ENCODE results near the gene RBM28.

The RBM28 gene

DNA sequence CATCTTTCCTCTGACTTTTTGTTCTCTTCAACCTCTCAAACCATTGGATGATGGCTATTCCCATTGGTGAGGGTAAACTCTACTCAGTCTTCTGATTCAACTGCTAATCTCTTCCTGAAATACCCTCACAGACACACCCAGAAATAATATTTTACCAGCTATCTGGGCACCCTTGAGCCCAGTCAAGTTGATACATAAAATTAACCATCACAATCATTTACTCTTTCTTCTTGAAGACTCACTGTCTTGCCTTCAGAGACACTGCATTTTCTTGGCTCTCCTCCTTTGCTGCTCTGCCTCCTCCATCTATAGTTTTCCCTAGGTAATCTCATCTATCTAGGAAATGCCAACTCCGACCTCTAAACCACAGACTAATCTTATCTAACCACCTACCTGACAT is 30.3 kb upstream of the RBM28 start:
- Histone ChIP-seq H3K4me3 (ENCODE audit: low read depth, low read length) (no peak overlapping the region), H3K36me3 (ENCODE audit: control insufficient read depth in 2 of 2, insufficient read depth in 1 of 2, low read length in 2 of 2) (no peaks in the 10 kb centered on the region), H3K4me1 (ENCODE audit: control insufficient read depth, insufficient read depth, low read length) (no peaks in the 10 kb centered on the region), H3K27ac (ENCODE audit: extremely low read depth, low read depth, low read length) (no peak overlapping the region), H3K9me3 (ENCODE audit: control insufficient read depth, insufficient read depth, low read depth, low read length) (no peaks in the 10 kb centered on the region)
- ChIA-PET POLR2A (interaction anchor here (0.6 kb wide), 1 partner anchor 1430 kb away, joined by 3 read pairs; no protein-coding TSS in a partner anchor), CTCF (interaction anchor here (1.3 to 4.2 kb wide), 6 partner anchors 8 to 53 kb away, joined by 3 to 36 read pairs (median 14); no protein-coding TSS in a partner anchor)
- no peak for TF ChIP-seq YY1 (tag by site-specific recombination; IDR thresholded peaks at IDR 0.05)
- no peak for TF ChIP-seq PBX3 (CRISPR knock-in tag; IDR thresholded peaks at IDR 0.05)
- TF ChIP-seq ZNF416 (tag by site-specific recombination; IDR thresholded peaks at IDR 0.05) = peak; percentile 93
- TF ChIP-seq SCRT1 (tag by site-specific recombination; IDR thresholded peaks at IDR 0.05; ENCODE audit: borderline replicate concordance) = no peak
- TF ChIP-seq ZNF664 (tag by site-specific recombination; IDR thresholded peaks at IDR 0.05) = no peak
- no peak for TF ChIP-seq ZNF157 (tag by site-specific recombination; IDR thresholded peaks at IDR 0.05)

- no peak overlapping the region for H3K27ac ChIP-seq (ENCODE audit: extremely low read depth, low read depth, low read length)
- ChIA-PET CTCF (interaction anchor here (0.6 to 4.2 kb wide), 10 partner anchors 9 to 86 kb away, joined by 3 to 36 read pairs (median 7); no protein-coding TSS in a partner anchor), POLR2A (interaction anchor here (0.6 kb wide), 1 partner anchor 1431 kb away, joined by 3 read pairs; no protein-coding TSS in a partner anchor)
- no peaks in the 10 kb centered on the region for H3K36me3 ChIP-seq (ENCODE audit: control insufficient read depth in 2 of 2, insufficient read depth in 1 of 2, low read length in 2 of 2)
- no peak overlapping the region for H3K4me3 ChIP-seq (ENCODE audit: low read depth, low read length)
- H3K4me1 ChIP-seq (ENCODE audit: control insufficient read depth, insufficient read depth, low read length) = no peaks in the 10 kb centered on the region
- H3K9me3 ChIP-seq (ENCODE audit: control insufficient read depth, insufficient read depth, low read depth, low read length) = no peaks in the 10 kb centered on the region
- TF ChIP-seq ZBTB1 (tag by site-specific recombination; IDR thresholded peaks at IDR 0.05) = no peak
- TF ChIP-seq, protein P1, sequence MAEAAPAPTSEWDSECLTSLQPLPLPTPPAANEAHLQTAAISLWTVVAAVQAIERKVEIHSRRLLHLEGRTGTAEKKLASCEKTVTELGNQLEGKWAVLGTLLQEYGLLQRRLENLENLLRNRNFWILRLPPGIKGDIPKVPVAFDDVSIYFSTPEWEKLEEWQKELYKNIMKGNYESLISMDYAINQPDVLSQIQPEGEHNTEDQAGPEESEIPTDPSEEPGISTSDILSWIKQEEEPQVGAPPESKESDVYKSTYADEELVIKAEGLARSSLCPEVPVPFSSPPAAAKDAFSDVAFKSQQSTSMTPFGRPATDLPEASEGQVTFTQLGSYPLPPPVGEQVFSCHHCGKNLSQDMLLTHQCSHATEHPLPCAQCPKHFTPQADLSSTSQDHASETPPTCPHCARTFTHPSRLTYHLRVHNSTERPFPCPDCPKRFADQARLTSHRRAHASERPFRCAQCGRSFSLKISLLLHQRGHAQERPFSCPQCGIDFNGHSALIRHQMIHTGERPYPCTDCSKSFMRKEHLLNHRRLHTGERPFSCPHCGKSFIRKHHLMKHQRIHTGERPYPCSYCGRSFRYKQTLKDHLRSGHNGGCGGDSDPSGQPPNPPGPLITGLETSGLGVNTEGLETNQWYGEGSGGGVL (tag by site-specific recombination; IDR thresholded peaks at IDR 0.05) = no peak
- no peak for TF ChIP-seq PRDM10 (tag by site-specific recombination; IDR thresholded peaks at IDR 0.05)
- TF ChIP-seq, protein P2, sequence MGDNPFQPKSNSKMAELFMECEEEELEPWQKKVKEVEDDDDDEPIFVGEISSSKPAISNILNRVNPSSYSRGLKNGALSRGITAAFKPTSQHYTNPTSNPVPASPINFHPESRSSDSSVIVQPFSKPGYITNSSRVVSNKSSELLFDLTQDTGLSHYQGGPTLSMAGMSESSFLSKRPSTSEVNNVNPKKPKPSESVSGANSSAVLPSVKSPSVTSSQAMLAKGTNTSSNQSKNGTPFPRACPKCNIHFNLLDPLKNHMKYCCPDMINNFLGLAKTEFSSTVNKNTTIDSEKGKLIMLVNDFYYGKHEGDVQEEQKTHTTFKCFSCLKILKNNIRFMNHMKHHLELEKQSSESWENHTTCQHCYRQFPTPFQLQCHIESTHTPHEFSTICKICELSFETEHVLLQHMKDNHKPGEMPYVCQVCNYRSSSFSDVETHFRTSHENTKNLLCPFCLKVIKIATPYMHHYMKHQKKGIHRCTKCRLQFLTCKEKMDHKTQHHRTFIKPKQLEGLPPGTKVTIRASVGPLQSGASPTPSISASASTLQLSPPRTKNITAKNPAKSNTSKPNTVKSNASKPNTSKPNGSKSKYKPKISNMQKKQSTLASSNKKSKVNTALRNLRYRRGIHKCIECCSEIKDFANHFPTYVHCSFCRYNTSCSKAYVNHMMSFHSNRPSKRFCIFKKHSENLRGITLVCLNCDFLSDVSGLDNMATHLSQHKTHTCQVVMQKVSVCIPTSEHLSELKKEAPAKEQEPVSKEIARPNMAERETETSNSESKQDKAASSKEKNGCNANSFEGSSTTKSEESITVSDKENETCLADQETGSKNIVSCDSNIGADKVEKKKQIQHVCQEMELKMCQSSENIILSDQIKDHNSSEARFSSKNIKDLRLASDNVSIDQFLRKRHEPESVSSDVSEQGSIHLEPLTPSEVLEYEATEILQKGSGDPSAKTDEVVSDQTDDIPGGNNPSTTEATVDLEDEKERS (tag by site-specific recombination; IDR thresholded peaks at IDR 0.05) = no peak
- TF ChIP-seq TSHZ1 (tag by site-specific recombination; IDR thresholded peaks at IDR 0.05; ENCODE audit: borderline replicate concordance) = no peak
- TF ChIP-seq ZNF677 (tag by site-specific recombination; IDR thresholded peaks at IDR 0.05) = no peak
- TF ChIP-seq ZNF76 (tag by site-specific recombination; IDR thresholded peaks at IDR 0.05; ENCODE audit: borderline replicate concordance, low read depth) = no peak
- no peak for TF ChIP-seq WT1 (tag by site-specific recombination; IDR thresholded peaks at IDR 0.05)
- no peak for TF ChIP-seq ZNF23 (tag by site-specific recombination; IDR thresholded peaks at IDR 0.05; ENCODE audit: borderline replicate concordance)
- no peak for TF ChIP-seq GLIS1 (tag by site-specific recombination; IDR thresholded peaks at IDR 0.05)
- TF ChIP-seq ZNF423 (tag by site-specific recombination; IDR thresholded peaks at IDR 0.05) = no peak
- no peak for TF ChIP-seq ZNF19 (tag by site-specific recombination; IDR thresholded peaks at IDR 0.05; ENCODE audit: low read depth)
- no peak for TF ChIP-seq ZFP69B (tag by site-specific recombination; IDR thresholded peaks at IDR 0.05)
- TF ChIP-seq ZNF530 (tag by site-specific recombination; IDR thresholded peaks at IDR 0.05; ENCODE audit: low read depth) = no peak
- TF ChIP-seq ZNF404 (tag by site-specific recombination; IDR thresholded peaks at IDR 0.05) = no peak
Measured at GRCh38 chr7:128373606-128374005, 29.9 kb upstream of the RBM28 start.

Measured in HEK293 (cell line).